GM18508 (cell line): Measurements from ENCODE around the gene TMEM185A.
"Not testable (repeated sequence)": the region's sequence is repeated elsewhere in the genome, so short reads cannot be mapped to it uniquely, and the experiment has no call there.

Source experiments
- ATAC-seq: cut with Tn5 transposase; IDR thresholded peaks from one replicate; pipeline ENCODE4 v1.9.1; 2021; ENCODE audit warnings: moderate number of reproducible peaks; ENCODE audit not compliant: insufficient read depth, unreplicated experiment

TMEM185A gene

DNA sequence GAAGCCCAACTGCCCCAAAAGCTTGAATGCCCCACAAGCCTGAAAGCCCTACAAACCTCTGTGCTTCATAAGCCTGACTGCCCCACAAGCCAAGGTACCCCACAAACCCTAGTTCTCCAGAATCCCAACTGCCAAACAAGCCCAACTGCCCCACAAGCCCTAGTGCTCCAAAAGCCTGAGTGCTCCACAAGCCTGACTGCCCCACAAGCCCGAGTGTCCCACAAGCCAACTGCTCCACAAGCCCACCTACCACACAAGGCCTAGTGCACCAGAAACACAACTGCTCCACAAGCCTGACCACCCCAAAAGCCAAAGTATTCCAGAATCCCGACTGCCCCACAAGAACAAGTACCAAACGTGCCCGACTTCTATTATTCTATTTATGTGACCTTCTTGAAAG is 68.2 kb downstream of the TMEM185A start:
- no peak for ATAC-seq

- ATAC-seq = not testable (repeated sequence)
Observed at GRCh38 chrX:149555251-149555650, 76.3 kb downstream of the TMEM185A start.

DNA sequence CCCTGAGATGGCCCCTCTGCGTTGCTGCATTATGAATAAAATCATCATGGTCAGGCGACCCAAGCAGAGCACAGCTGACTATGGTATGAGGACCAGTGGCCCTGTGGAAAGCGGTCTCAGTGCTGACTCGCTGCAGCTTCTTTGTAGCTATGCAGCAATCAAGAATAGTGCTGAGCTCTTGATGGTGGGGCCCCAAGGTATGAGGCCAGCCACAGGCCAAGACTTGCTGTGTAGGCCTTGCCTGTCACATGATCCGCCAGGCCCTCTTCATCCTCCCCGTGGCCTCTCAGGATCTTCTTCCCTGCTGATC is 79.7 kb downstream of the TMEM185A start:
- ATAC-seq = not testable (repeated sequence)

- ATAC-seq = not testable (repeated sequence)
Observed at GRCh38 chrX:149551245-149551938, 80.2 kb downstream of the TMEM185A start.

DNA sequence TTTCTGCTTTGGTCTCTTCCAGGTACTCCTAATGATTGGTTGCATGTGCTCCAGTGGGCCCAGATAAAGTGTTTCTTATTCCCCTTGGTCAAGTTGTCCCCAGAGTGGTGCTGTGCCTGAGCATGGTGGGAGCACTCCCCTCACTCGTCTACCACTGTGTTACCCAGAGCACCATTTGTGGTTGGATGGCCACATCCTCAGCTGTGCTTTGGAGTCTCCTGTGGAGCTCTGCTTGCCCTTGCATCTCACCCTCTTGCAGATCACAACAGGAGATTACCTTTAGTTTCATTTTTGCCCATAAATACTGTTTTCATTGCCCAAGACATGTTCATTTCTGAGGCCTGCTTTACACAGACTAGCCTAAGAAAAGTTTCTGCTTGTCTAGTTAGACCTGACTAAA is 81.1 kb downstream of the TMEM185A start:
- ATAC-seq = not testable (repeated sequence)

- ATAC-seq = not testable (repeated sequence)
Observed at GRCh38 chrX:149549701-149550100, 81.9 kb downstream of the TMEM185A start, which contains the start of gene HSFX3. HSFX3 (minus strand) TSS chrX:149549924; CDS start chrX:149549852, 72 bp downstream.

GRCh38 chrX:149547782-149548181 is 83.8 kb downstream of the TMEM185A start:
- ATAC-seq = not testable (repeated sequence)

DNA sequence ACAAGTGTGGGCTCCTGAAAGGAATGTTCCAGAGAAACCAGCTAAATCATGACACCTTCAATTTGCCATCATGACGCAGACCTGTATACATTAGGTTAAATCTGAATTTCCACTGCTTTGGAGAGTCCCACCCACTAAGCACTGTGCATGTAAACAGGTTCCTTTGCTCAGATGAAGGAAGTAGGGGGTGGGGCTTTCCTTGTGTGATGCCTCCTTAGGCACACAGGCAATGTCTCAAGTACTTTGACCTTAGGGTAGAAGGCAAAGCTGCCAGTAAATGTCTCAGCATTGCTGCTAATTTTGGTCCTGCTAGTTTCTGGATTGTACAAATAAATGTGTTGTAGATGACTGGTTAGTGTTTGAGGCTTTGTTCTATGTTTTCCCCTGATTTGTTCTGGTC is 84.6 kb downstream of the TMEM185A start:
- ATAC-seq = not testable (repeated sequence)
